ENCODE measurements around the gene WSB2. TPM values are rescaled to one million over a fixed set of nuclear protein-coding genes. Genes with fewer than 3 reads are reported as not detected.

WSB2 gene
- total RNA-seq, 1 experiment from 2014 or later = 117 TPM

DNA sequence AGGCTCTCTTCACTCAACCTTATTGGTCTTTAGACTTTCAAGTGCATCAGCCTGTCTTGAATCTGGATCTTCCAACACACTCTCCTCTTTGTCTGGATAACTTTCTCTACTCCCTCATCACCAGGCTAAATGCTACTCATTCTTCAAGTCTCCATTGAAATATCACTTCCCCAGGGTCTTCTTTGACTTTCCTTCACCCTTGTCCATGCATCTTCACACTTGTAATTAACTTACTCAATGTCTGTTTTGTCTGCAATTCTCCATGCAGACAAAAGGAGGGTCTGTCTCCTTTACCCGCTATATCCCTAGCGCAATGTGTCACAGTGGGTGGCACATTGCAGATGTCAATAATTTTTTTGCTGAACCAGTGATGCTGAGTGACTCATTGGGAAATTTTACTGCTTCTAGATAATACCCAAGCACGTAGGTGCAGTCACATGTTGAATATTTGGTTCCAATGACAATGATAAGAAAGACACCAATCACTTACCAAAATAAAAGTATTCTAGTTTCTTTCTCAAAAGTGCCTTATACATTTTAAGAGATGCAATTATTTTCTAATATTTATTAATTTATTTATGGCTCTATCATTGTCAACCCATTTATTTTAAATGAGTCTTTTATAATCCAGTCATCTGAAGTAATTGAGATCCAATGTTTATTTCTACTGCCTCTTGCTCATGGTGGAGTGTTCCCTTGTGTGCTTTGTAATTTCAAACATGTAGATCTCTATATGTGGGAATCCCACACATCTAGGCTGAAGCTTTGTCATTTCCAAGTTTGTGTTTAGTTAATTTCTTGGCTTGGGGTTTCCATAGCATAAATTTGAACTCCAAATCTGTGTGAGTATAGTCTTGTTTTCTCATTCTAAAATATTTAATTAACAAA is 66.2 kb downstream of the WSB2 start:
- DNase-seq (ENCODE audit: low spot score) = no peak

DNA sequence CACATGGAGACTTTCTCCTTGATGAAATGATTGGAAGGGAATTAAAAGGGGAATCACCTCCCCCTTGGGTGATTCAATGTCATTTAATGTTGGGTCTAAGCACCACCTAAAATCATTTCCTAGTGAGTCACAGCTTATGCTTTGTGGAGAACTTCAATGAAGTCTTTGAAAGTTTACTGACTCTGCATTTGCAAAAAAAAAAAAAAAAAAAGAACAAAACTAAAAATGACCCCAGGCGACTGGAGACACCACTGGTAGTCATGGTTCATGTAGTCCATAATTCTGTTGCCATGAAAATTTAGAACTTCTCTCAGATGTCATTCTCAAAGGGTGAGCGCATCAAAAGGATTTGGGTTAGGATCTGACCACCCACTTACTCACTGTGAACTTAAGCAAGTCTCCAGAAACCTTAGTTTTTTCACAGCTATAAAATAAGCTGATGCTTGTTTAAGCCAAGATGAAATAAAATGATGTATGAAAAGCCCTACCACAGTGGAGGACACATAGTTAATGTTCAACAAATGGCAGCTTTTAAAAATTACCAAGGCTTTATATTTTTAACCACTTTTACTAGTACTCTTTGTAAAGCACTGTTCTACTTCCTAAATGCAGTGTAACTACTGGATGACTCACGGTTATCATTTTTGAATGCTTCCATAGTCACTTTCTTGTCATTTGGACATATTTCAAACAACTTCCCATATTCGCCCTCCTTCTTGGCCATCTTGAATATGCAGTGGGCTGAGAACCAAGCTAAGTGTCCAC is 74.1 kb downstream of the WSB2 start:
- DNase-seq (ENCODE audit: low spot score) = peak; percentile 42

DNA sequence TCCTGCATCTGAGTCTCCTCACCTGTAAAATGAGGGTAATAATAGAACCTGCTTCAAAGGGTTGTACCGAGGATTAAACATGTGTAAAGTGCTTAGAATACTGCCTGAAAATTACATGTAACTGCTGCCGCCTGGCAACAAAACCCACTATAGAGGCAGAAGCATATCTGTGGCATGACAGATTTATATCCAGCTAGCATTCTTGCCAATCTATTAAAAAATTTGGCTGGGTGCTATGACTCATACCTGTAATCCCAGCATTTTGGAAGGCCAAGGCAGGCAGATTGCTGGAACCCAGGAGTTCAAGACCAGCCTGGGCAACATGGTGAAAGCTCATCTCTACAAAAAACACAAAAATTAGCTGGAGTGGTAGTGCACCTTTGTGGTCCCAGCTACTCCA is 75.8 kb downstream of the WSB2 start:
- DNase-seq (ENCODE audit: low spot score) = no peak

Small RNA genes lying within 50 kb of the gene (small RNA-seq; reads per million reads assigned to genes)
- not detected for gene AC131159.1

Other genes starting within 250 kb of the WSB2 start
- gene KSR2, start 92.2 kb downstream of the WSB2 start, total RNA-seq (2014; rRNA removed; shearing (Covaris generic)) = 0.08 and 0.16 TPM in 2 replicates
- 42.9 and 48.1 TPM in 2 replicates for gene RFC5, start 44.5 kb downstream of the WSB2 start, total RNA-seq (2014; rRNA removed; shearing (Covaris generic))
- gene VSIG10, start 42.8 kb upstream of the WSB2 start, total RNA-seq (2014; rRNA removed; shearing (Covaris generic)) = 37.4 and 40.8 TPM in 2 replicates
- 256 and 291 TPM in 2 replicates for gene PEBP1, start 74.9 kb upstream of the WSB2 start, total RNA-seq (2014; rRNA removed; shearing (Covaris generic))

All from HT-29 (cell line).